Mucosa of descending colon (tissue), 3 donors: ENCODE data around the gene ANGEL1. TPM values are rescaled to one million over a fixed set of nuclear protein-coding genes. Genes with fewer than 3 reads are reported as not detected.
A peak's percentile ranks its signal among the peaks of the same experiment; 100 is the strongest.

Experiments
- ATAC-seq: fragments of 200-7000 bp; cut with Tn5 transposase; one replicate; pipeline ENCODE4 v1.9.1; 2020; ENCODE audit warnings: mild to moderate bottlenecking, moderate library complexity
- DNase-seq, 3 donors: peaks; one replicate each; pipeline ENCODE4 v3.0.0-alpha.2; 2020
- H3K36me3 ChIP-seq: fragments of 200-600 bp; one replicate; pipeline ENCODE4 v1.8.0; 2021; ENCODE audit warnings: low read depth, mild to moderate bottlenecking
- H3K4me1 ChIP-seq: fragments of 200-600 bp; one replicate; pipeline ENCODE4 v1.8.0; 2021; ENCODE audit warnings: low read depth, mild to moderate bottlenecking
- H3K4me3 ChIP-seq: fragments of 200-600 bp; one replicate; pipeline ENCODE4 v1.8.0; 2021; ENCODE audit warnings: mild to moderate bottlenecking
- H3K9me3 ChIP-seq: fragments of 200-600 bp; one replicate; pipeline ENCODE4 v1.8.0; 2021; ENCODE audit warnings: mild to moderate bottlenecking
- CTCF ChIP-seq: fragments of 200-600 bp; IDR thresholded peaks from one replicate; pipeline ENCODE4 v1.8.0; 2022; ENCODE audit warnings: antibody characterized with exemption, mild to moderate bottlenecking
- intact Hi-C, 2 donors: fragments of 100-400 bp; cut with DNase I in 1 of 2; cut with micrococcal nuclease in 1 of 2; formaldehyde crosslinking; loops; one replicate each; pipeline versions ENCODE4 v1.11.0 to v1.11.1; 2022; cut with DNase I, micrococcal nuclease
- total RNA-seq, 3 donors: library from RNA; stranded (reverse); fragmentation: NEBNext Ultra II Directional in 2 of 3; extraction: Animal tissue kit (Norgen Biotek cat#: 25700) in 2 of 3; gene quantifications; one replicate each; pipeline versions ENCODE4 v1.2.1 to v1.2.4, GENCODE V29; 2021 to 2023
- donor health status: DM: no; HTN: no; CAD: no; lungs with moderate emphysema.
- donor health status: DM: no; HTN: no; CAD: no.
- donor health status: DM: no; HTN: yes; CAD: no.

Gene ANGEL1
- total RNA-seq, 3 donors from 2014 or later, result 12.6 to 17.1 (median 13.5) TPM

DNA sequence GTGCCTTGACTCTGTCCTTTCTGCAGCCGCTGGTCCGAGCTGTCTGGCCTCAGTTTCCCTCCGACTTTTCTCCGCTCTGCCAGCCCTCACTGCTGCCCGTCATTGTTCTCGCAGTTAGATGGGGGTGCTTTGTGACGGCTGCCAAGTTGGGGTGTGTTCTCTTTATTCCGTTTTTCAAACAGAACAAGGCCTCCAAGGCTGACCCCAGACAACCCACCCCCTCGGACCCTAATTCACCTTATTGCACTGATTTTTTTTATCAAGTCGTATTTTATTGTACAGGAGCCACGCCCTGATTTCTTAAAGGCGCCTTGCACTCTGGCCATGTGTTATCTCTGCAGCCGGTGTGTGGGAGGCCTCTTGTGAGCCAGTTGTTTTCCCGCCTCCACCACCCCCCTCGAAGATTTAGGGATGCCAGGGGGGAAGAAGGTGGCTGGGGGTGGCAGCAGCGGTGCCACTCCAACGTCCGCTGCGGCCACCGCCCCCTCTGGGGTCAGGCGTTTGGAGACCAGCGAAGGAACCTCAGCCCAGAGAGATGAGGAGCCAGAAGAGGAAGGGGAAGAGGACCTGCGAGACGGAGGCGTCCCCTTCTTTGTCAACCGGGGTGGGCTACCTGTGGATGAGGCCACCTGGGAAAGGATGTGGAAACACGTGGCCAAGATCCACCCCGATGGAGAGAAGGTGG, 50.1 kb downstream of the ANGEL1 start:
- intact Hi-C loops, result loop anchor here in 1 of 2 donors (10.0 kb wide), 1 partner anchor 48 kb away; no protein-coding TSS in a partner anchor
- DNase-seq, result peak in 2 of 3 donors; percentile 26 to 58
- ATAC-seq, result no peak
- H3K9me3 ChIP-seq, result no peaks in the 10 kb centered on the region
- no peak overlapping the region for H3K4me3 ChIP-seq
- H3K4me1 ChIP-seq, result peaks cover 17% of the 10 kb centered on the region
- no peaks in the 10 kb centered on the region for H3K36me3 ChIP-seq
- no peak for TF ChIP-seq CTCF

GRCh38 chr14:76761960-76762410, 50.7 kb downstream of the ANGEL1 start:
- H3K4me1 ChIP-seq, result peaks cover 17% of the 10 kb centered on the region
- H3K4me3 ChIP-seq, result peak overlapping the region; percentile 30
- no peak for TF ChIP-seq CTCF
- intact Hi-C loops, result loop anchor here in 1 of 2 donors (10.0 kb wide), 1 partner anchor 47 kb away; no protein-coding TSS in a partner anchor
- DNase-seq (peak in 2 of 3 donors; percentile 24 to 50), ATAC-seq (no peak)
- H3K36me3 ChIP-seq, result no peaks in the 10 kb centered on the region
- H3K9me3 ChIP-seq, result no peaks in the 10 kb centered on the region

- H3K4me1 ChIP-seq, result peaks cover 17% of the 10 kb centered on the region
- H3K4me3 ChIP-seq, result peak within 1 kb of the TSS; percentile 30
- no peaks in the 10 kb centered on the region for H3K9me3 ChIP-seq
- no peak for TF ChIP-seq CTCF
- peak; percentile 51 to 69 (median 68) for DNase-seq
- H3K36me3 ChIP-seq, result no peaks in the 10 kb centered on the region
- ATAC-seq, result peak; percentile 87
- intact Hi-C loops, result loop anchor here in 1 of 2 donors (10.0 kb wide), 1 partner anchor 47 kb away; no protein-coding TSS in a partner anchor
Observed at GRCh38 chr14:76761136-76761959, 51.3 kb downstream of the ANGEL1 start, which contains the start of gene VASH1. Gene VASH1, plus strand, starts transcription at chr14:76761468. Its CDS starts 1,354 bp downstream, at chr14:76762822.

GRCh38 chr14:76760331-76761135, 52.1 kb downstream of the ANGEL1 start:
- no peaks in the 10 kb centered on the region for H3K9me3 ChIP-seq
- no peak for ATAC-seq
- peak in 1 of 3 donors; percentile 17 for DNase-seq
- no peaks in the 10 kb centered on the region for H3K36me3 ChIP-seq
- no peak for TF ChIP-seq CTCF
- peaks cover 17% of the 10 kb centered on the region for H3K4me1 ChIP-seq
- no peak overlapping the region for H3K4me3 ChIP-seq
- intact Hi-C loops, result loop anchor here in 1 of 2 donors (10.0 kb wide), 1 partner anchor 46 kb away; no protein-coding TSS in a partner anchor

GRCh38 chr14:76759589-76759988, 53.1 kb downstream of the ANGEL1 start:
- intact Hi-C loops, result no loop called here
- ATAC-seq, result no peak
- DNase-seq, result no peak
- Histone ChIP-seq H3K4me1 (peaks cover 17% of the 10 kb centered on the region), H3K4me3 (no peak overlapping the region), H3K36me3 (no peaks in the 10 kb centered on the region), H3K9me3 (no peaks in the 10 kb centered on the region)
- no peak for TF ChIP-seq CTCF
